ENCODE results near the gene RNF130.

Gene RNF130

GRCh38 chr5:180084638-180085561 lies 13.3 kb upstream of the RNF130 start:
- peak; percentile 66 for DNase-seq

GRCh38 chr5:180083529-180084060 lies 12.0 kb upstream of the RNF130 start:
- DNase-seq, result no peak

GRCh38 chr5:180082633-180083420 lies 11.3 kb upstream of the RNF130 start:
- no peak for DNase-seq

- no peak for DNase-seq
Observed at GRCh38 chr5:180081481-180081880, 9.9 kb upstream of the RNF130 start.

- DNase-seq, result no peak
Observed at GRCh38 chr5:180080486-180081280, 9.1 kb upstream of the RNF130 start.

- DNase-seq, result no peak
Observed at GRCh38 chr5:180079702-180080466, 8.3 kb upstream of the RNF130 start.

GRCh38 chr5:180078348-180078747 lies 6.8 kb upstream of the RNF130 start:
- DNase-seq, result no peak

- no peak for DNase-seq
Observed at GRCh38 chr5:180077594-180078284, 6.2 kb upstream of the RNF130 start.

GRCh38 chr5:180075703-180076102 lies 4.1 kb upstream of the RNF130 start:
- no peak for DNase-seq

GRCh38 chr5:180074462-180074861 lies 2.9 kb upstream of the RNF130 start:
- DNase-seq, result no peak

GRCh38 chr5:180072556-180072955 lies 997 bp upstream of the RNF130 start:
- DNase-seq, result no peak

GRCh38 chr5:180072256-180072548 lies 643 bp upstream of the RNF130 start:
- DNase-seq, result no peak

- DNase-seq, result peak; percentile 3
Observed at GRCh38 chr5:180070756-180071530, 616 bp downstream of the RNF130 start.

- DNase-seq, result no peak
Observed at GRCh38 chr5:180069589-180070247, 1.8 kb downstream of the RNF130 start.

GRCh38 chr5:180068519-180069090 lies 3.0 kb downstream of the RNF130 start:
- DNase-seq, result no peak

GRCh38 chr5:180067986-180068385 lies 3.6 kb downstream of the RNF130 start:
- no peak for DNase-seq

GRCh38 chr5:180060192-180060591 lies 11.4 kb downstream of the RNF130 start:
- no peak for DNase-seq

- no peak for DNase-seq
Observed at GRCh38 chr5:180059326-180059725, 12.2 kb downstream of the RNF130 start.

GRCh38 chr5:180056153-180056552 lies 15.4 kb downstream of the RNF130 start:
- no peak for DNase-seq

- DNase-seq, result no peak
Observed at GRCh38 chr5:180054226-180054625, 17.3 kb downstream of the RNF130 start.

All from NCI-H510A treated with DMSO at 0.1 percent for 48 hours (cell line).